ENCODE data around the gene LCLAT1.

The LCLAT1 gene

DNA sequence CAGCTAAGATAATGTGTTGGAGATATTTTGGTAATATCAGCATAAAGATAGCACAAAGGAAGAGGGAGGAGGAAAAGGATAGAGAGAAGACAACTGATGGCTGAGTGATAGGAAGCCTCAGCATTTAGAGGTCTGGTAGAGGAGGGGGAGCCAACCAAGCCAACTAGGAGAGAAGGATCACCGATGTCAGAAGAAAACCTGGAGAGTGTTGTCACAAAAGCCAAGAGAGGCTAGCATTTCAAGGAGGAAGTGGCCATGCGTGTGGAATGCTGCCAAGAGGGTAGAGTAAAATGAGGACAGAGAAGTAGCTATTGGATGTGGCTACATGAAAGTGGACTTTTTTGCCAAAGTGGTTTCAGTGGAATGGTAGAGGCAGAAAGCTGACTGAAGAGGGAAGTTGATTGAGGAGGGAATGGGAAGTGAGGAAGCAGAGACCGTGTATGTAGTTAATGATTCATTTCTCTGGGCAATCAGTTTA lies 34.3 kb downstream of the LCLAT1 start:
- H3K36me3 ChIP-seq (ENCODE audit: insufficient read depth, low read length): peaks cover 17% of the 10 kb centered on the region; the same call in 1 of the 2 replicates
- H3K9ac ChIP-seq (ENCODE audit: insufficient read length): no peak overlapping the region
- no peak for DNase-seq (ENCODE audit: low read depth, low spot score)
- H3K4me3 ChIP-seq: no peak overlapping the region
- 0 out of 2 replicates have a peak, but pooled peaks cover 2% of the 10 kb centered on the region for H3K9me3 ChIP-seq (ENCODE audit: low read depth, low read length)
- TF ChIP-seq FOXP2 (optimal IDR thresholded peaks at IDR 0.05; ENCODE audit: control extremely low read depth, extremely low read length, insufficient read depth) (no peak), POLR2AphosphoS5 (IDR thresholded peaks at IDR 0.05; ENCODE audit: borderline replicate concordance, low read depth, low read length) (no peak), EZH2 (IDR thresholded peaks at IDR 0.05) (no peak)
- H3K27ac ChIP-seq: 0 out of 2 replicates have a peak overlapping the region, but pooled peaks have one; percentile 27

- TF ChIP-seq POLR2AphosphoS5 (IDR thresholded peaks at IDR 0.05; ENCODE audit: borderline replicate concordance, low read depth, low read length) (no peak), FOXP2 (optimal IDR thresholded peaks at IDR 0.05; ENCODE audit: control extremely low read depth, extremely low read length, insufficient read depth) (no peak), EZH2 (IDR thresholded peaks at IDR 0.05) (no peak)
- H3K4me3 ChIP-seq: no peak overlapping the region
- no peak overlapping the region for H3K9ac ChIP-seq (ENCODE audit: insufficient read length)
- no peak for DNase-seq (ENCODE audit: low read depth, low spot score)
- H3K36me3 ChIP-seq (ENCODE audit: insufficient read depth, low read length): peaks cover 14% of the 10 kb centered on the region; the same call in 1 of the 2 replicates
- H3K9me3 ChIP-seq (ENCODE audit: low read depth, low read length): 0 out of 2 replicates have a peak, but pooled peaks cover 2% of the 10 kb centered on the region
- H3K27ac ChIP-seq: 0 out of 2 replicates have a peak overlapping the region, but pooled peaks have one; percentile 33
These were observed 35.0 kb downstream of the LCLAT1 start for GRCh38 chr2:30482011-30482410.

GRCh38 chr2:30484145-30484544 lies 37.1 kb downstream of the LCLAT1 start:
- Histone ChIP-seq H3K27ac (no peak overlapping the region), H3K9ac (ENCODE audit: insufficient read length) (no peak overlapping the region), H3K36me3 (ENCODE audit: insufficient read depth, low read length) (peaks cover 9% of the 10 kb centered on the region; the same call in 1 of the 2 replicates), H3K9me3 (ENCODE audit: low read depth, low read length) (0 out of 2 replicates have a peak, but pooled peaks cover 2% of the 10 kb centered on the region), H3K4me3 (no peak overlapping the region)
- no peak for DNase-seq (ENCODE audit: low read depth, low spot score)
- no peak for TF ChIP-seq FOXP2 (optimal IDR thresholded peaks at IDR 0.05; ENCODE audit: control extremely low read depth, extremely low read length, insufficient read depth)
- no peak for TF ChIP-seq EZH2 (IDR thresholded peaks at IDR 0.05)
- TF ChIP-seq POLR2AphosphoS5 (IDR thresholded peaks at IDR 0.05; ENCODE audit: borderline replicate concordance, low read depth, low read length): no peak

- no peak for DNase-seq (ENCODE audit: low read depth, low spot score)
- Histone ChIP-seq H3K9ac (ENCODE audit: insufficient read length) (no peak overlapping the region), H3K4me3 (no peak overlapping the region), H3K9me3 (ENCODE audit: low read depth, low read length) (0 out of 2 replicates have a peak, but pooled peaks cover 2% of the 10 kb centered on the region), H3K36me3 (ENCODE audit: insufficient read depth, low read length) (0 out of 2 replicates have a peak, but pooled peaks cover 3% of the 10 kb centered on the region), H3K27ac (no peak overlapping the region)
- TF ChIP-seq POLR2AphosphoS5 (IDR thresholded peaks at IDR 0.05; ENCODE audit: borderline replicate concordance, low read depth, low read length) (no peak), FOXP2 (optimal IDR thresholded peaks at IDR 0.05; ENCODE audit: control extremely low read depth, extremely low read length, insufficient read depth) (no peak)
These were observed 37.9 kb downstream of the LCLAT1 start for GRCh38 chr2:30484995-30485394.

- TF ChIP-seq POLR2AphosphoS5 (IDR thresholded peaks at IDR 0.05; ENCODE audit: borderline replicate concordance, low read depth, low read length) (no peak), EZH2 (IDR thresholded peaks at IDR 0.05) (no peak), FOXP2 (optimal IDR thresholded peaks at IDR 0.05; ENCODE audit: control extremely low read depth, extremely low read length, insufficient read depth) (no peak)
- DNase-seq (ENCODE audit: low read depth, low spot score): no peak
These were observed 39.6 kb downstream of the LCLAT1 start for GRCh38 chr2:30486655-30487054.

GRCh38 chr2:30487603-30488002 lies 40.6 kb downstream of the LCLAT1 start:
- Histone ChIP-seq H3K9me3 (ENCODE audit: low read depth, low read length) (0 out of 2 replicates have a peak, but pooled peaks cover 2% of the 10 kb centered on the region), H3K27ac (peak overlapping the region; percentile 3; the same call in 1 of the 2 replicates), H3K9ac (ENCODE audit: insufficient read length) (no peak overlapping the region), H3K4me3 (no peak overlapping the region), H3K36me3 (ENCODE audit: insufficient read depth, low read length) (0 out of 2 replicates have a peak, but pooled peaks cover 3% of the 10 kb centered on the region)
- TF ChIP-seq EZH2 (IDR thresholded peaks at IDR 0.05): no peak
- TF ChIP-seq FOXP2 (optimal IDR thresholded peaks at IDR 0.05; ENCODE audit: control extremely low read depth, extremely low read length, insufficient read depth): no peak
- TF ChIP-seq POLR2AphosphoS5 (IDR thresholded peaks at IDR 0.05; ENCODE audit: borderline replicate concordance, low read depth, low read length): no peak
- DNase-seq (ENCODE audit: low read depth, low spot score): no peak

More at GRCh38 chr2:30486655-30487054, 39.6 kb downstream of the LCLAT1 start:
- Histone ChIP-seq H3K36me3 (ENCODE audit: insufficient read depth, low read length) (0 out of 2 replicates have a peak, but pooled peaks cover 3% of the 10 kb centered on the region), H3K4me3 (no peak overlapping the region), H3K27ac (no peak overlapping the region), H3K9me3 (ENCODE audit: low read depth, low read length) (0 out of 2 replicates have a peak, but pooled peaks cover 2% of the 10 kb centered on the region), H3K9ac (ENCODE audit: insufficient read length) (no peak overlapping the region)

GRCh38 chr2:30488012-30488659 lies 41.1 kb downstream of the LCLAT1 start:
- no peak overlapping the region for H3K9ac ChIP-seq (ENCODE audit: insufficient read length)
- no peak for DNase-seq (ENCODE audit: low read depth, low spot score)
- TF ChIP-seq EZH2 (IDR thresholded peaks at IDR 0.05): no peak
- TF ChIP-seq FOXP2 (optimal IDR thresholded peaks at IDR 0.05; ENCODE audit: control extremely low read depth, extremely low read length, insufficient read depth): no peak
- no peak for TF ChIP-seq POLR2AphosphoS5 (IDR thresholded peaks at IDR 0.05; ENCODE audit: borderline replicate concordance, low read depth, low read length)
- H3K4me3 ChIP-seq: no peak overlapping the region
- H3K36me3 ChIP-seq (ENCODE audit: insufficient read depth, low read length): 0 out of 2 replicates have a peak, but pooled peaks cover 3% of the 10 kb centered on the region
- peak overlapping the region; percentile 3; the same call in 1 of the 2 replicates for H3K27ac ChIP-seq
- 0 out of 2 replicates have a peak, but pooled peaks cover 2% of the 10 kb centered on the region for H3K9me3 ChIP-seq (ENCODE audit: low read depth, low read length)

- no peak overlapping the region for H3K9ac ChIP-seq (ENCODE audit: insufficient read length)
- no peak overlapping the region for H3K27ac ChIP-seq
- H3K36me3 ChIP-seq (ENCODE audit: insufficient read depth, low read length): no peaks in the 10 kb centered on the region; the same call in 1 of the 2 replicates
- H3K4me3 ChIP-seq: no peak overlapping the region
- DNase-seq (ENCODE audit: low read depth, low spot score): no peak
- TF ChIP-seq EZH2 (IDR thresholded peaks at IDR 0.05) (no peak), FOXP2 (optimal IDR thresholded peaks at IDR 0.05; ENCODE audit: control extremely low read depth, extremely low read length, insufficient read depth) (no peak), POLR2AphosphoS5 (IDR thresholded peaks at IDR 0.05; ENCODE audit: borderline replicate concordance, low read depth, low read length) (no peak)
- no peaks in the 10 kb centered on the region for H3K9me3 ChIP-seq (ENCODE audit: low read depth, low read length)
These were observed 44.2 kb downstream of the LCLAT1 start for GRCh38 chr2:30491225-30491624.

Data from SK-N-MC (cell line).